ENCODE results near the gene HPCAL1.

DNA sequence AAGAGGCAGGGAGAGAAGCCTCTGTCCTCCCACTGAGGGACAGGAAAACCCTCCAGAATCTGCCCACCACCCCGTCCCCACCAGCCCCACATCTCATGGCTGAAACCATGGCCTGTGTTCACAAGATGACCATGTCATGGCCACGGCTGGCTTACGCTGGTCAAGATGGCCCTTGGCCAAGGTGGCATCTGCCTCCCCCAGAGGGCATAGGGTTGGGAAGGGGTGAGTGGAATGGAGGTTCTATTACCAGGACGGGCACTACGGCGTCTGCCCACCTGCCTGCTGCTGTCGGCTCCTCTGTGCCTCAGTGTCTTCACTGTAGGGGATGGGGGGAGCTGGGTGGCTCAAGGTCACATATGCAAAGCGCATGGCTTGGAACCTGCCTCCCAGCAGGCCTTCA, 125.7 kb downstream of the HPCAL1 start:
- TF ChIP-seq CTCF (conservative IDR thresholded peaks at IDR 0.05; ENCODE audit: low read depth, low read length): no peak
- TF ChIP-seq EZH2 (IDR thresholded peaks at IDR 0.05; ENCODE audit: low read length, unreplicated experiment): no peak
- TF ChIP-seq EZH2phosphoT487 (IDR thresholded peaks at IDR 0.05; ENCODE audit: borderline replicate concordance, low read length): no peak
